Ureter (tissue), 1 donor: ENCODE results near the gene PDE4D. TPM values are rescaled to one million over a fixed set of nuclear protein-coding genes. Genes with fewer than 3 reads are reported as not detected.

Experiments
- DNase-seq: peaks from one replicate; pipeline ENCODE4 v3.0.0-alpha.2; 2020; ENCODE audit warnings: low spot score
- total RNA-seq: library from RNA; stranded (reverse); gene quantifications from one replicate; pipeline ENCODE4 v1.2.4, GENCODE V29; 2023
- donor health status: DM: yes; HTN: yes; CAD: no.

The PDE4D gene
- total RNA-seq, 1 donor from 2014 or later: 106 TPM

DNA sequence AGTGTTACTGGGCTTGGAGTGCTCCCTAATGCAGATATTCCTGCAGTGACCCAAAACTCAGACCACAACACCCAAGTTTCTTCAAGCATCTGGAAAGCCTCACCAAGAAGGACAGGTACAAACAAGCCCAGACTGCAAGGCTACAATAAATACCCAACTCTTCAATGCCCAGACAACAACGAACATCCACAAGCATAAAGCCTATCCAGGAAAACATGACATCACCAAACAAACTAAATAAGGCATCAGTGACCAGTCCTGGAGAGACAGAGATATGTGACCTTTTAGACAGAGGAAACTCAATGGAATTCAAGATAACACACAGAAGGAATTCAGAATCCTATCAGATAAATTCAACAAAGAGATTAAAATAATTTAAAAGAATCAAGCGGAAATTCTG is 605.6 kb downstream of the PDE4D start:
- DNase-seq: no peak

DNA sequence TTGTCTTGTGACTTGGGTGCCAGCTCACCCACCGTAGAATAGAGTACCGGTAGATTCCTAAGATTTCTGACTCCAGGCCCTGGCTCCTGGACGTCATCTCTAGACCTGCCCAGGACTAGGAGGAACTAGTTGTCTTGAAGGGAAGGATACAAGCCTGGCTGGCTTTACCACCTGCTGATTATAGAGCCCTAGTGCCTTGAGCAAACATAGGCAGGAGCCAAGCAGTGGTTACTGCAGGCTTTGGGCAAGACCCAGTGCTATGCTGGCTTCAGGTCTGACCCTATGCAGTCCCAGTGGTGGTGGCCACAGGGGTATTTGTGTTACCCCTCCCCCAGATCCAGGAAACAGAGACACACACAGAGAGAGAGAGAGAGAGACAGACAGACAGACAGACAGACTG is 606.2 kb downstream of the PDE4D start:
- DNase-seq: no peak

DNA sequence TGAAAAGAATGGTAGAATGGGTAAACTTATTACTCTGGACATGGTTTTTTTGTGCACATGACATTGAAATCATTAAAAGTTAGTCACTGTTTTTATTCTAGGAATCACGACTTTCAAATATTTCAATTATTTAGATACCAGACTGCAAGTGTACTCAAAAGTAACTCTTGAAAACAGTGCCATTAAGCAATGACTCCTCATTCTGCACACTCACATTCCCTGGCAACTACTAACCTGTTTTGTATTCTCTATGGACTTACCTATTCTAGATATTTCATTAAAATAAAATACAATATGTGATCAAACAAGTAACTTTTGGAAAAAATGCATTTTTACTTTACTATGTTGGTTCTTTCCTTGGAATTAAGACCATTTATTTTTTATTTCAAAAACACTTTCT is 607.0 kb downstream of the PDE4D start:
- DNase-seq: no peak

- no peak for DNase-seq
Measured at GRCh38 chr5:59285300-59286016, 608.1 kb downstream of the PDE4D start.

- DNase-seq: no peak
Measured at GRCh38 chr5:59282726-59283125, 610.8 kb downstream of the PDE4D start.

- DNase-seq: no peak
Measured at GRCh38 chr5:59279979-59280378, 613.5 kb downstream of the PDE4D start.

DNA sequence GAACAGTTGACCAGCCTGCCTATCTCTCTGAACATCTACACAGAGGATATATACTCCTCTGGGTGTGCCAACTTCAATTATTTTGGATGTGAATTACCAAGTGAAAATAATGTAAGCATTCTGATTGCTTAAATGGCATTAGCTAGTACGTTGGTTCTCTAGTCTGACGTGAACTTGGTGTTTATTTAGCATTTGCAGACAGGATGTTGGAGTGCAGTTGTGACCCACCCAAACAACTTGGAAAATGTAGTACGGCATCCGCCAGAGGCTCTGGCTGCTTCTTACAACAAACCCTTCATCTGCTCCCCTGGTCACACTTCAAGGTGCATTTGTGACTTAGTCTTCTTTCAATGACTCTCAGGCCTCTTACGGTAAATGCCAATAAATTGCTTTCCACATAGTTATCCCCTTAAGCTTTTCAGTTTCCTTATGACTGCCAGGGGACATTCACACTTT is 616.6 kb downstream of the PDE4D start:
- DNase-seq: no peak

DNA sequence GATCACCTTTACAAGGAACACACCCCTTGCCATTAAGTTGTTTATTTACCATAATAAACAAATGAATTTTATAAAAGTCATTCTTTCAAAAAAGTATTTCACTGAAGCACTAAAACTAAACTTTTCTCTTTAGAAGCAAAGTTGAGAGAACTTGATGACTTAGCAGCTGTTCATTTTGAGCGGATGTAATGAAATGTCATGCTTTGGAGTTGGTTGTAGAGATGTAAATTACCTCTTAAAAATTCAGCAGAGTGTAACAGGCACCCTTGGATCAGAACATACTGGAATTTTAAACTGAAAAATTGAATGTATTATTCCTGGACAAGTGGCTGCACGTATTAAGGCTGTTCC is 617.2 kb downstream of the PDE4D start:
- no peak for DNase-seq

- no peak for DNase-seq
Measured at GRCh38 chr5:59275510-59276324, 617.8 kb downstream of the PDE4D start.

DNA sequence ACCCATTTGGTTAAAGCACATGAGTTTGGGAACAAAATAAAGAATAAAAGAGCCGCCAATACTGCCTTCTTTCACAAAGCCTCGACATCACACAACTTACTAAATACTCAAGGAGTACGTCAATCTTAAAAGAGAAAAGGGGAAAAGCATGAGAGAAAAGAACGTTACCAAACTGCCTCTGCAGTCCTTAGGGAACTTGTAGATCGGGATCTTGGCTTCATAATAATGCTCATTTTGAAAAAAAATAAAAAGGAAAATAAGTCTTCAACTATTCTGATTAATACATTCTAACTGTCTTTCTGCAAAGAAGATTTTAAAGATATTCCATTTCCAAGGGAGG is 618.4 kb downstream of the PDE4D start:
- no peak for DNase-seq

- DNase-seq: no peak
Measured at GRCh38 chr5:59274106-59274636, 619.4 kb downstream of the PDE4D start.

- DNase-seq: no peak
Measured at GRCh38 chr5:59272809-59273427, 620.6 kb downstream of the PDE4D start.

DNA sequence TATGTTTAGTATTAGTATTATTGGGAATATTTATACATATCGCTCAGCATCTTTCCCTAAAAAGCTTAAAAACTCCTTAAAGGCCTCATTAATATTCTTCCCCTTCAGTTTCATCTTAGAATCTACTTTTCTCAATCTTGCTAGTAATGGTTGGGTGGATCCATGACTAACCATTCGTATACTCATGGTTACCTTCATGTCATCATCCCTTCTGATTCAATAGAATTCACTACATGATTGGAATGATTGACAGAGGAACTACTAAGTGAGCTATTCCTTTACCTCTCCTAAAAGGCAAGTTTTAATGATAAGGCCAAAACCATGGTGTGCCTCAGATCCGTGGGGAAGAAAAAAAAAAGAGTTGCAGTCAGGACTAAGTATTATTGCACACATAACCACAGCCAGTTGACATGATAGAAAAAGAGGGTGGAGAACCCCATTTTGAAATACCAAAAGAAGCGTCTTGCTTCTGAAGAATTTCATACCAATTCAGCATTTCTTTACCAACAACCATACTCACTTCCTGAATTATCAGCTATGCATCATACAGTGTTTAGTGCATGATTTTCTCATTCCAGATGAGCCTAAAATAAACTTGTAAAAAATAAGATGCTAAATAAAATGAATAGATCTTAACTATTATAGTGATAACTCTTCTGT is 624.6 kb downstream of the PDE4D start:
- DNase-seq: no peak

- DNase-seq: no peak
Measured at GRCh38 chr5:59267033-59267432, 626.5 kb downstream of the PDE4D start.

GRCh38 chr5:59266410-59266809 is 627.1 kb downstream of the PDE4D start:
- DNase-seq: no peak

DNA sequence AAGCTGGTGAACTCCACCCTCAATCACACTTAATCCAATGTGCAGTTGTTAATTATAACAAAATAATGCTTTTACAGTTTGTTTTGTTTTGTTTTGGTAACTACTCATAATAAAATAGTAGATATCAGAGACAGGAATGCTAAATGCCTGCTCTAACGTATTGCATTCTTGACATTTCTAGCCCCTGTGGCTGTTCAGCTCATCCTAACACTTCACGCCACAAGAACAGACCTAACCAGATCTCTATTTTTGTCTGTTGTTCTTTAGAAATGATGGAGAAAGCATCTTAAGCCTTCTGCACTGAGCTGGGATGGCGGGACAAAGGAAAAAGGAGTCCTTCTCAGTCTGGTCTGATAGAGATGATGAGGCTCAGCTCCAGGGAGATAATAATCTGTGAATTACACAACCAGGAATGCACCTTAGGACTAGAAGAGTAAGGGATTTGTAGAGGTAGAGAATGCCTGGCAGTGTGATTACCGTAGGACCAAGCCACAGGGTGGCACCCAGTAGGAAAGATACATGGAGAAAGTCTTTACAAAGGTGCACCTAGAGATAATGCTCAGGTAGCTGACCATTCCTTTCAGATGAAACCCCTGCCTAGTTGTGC is 628.8 kb downstream of the PDE4D start:
- no peak for DNase-seq

GRCh38 chr5:59264013-59264412 is 629.5 kb downstream of the PDE4D start:
- no peak for DNase-seq

DNA sequence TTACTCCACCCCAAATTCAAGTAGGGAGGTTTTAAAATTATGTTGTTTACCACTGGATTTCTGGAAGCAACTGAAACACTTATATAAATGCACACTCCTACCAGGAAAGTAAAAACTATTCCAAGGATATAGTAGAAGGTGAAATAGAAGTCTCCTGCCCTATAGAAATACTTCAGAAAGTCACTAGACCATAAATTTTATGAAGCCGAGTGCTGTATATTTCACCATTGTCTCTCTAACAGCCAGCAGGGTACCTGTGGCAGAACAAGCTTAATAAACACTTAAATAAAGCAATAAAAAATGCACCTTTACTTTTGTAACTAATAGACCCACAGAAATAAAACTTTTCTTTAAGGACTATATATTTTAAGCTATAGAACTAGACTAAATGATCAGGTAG is 631.6 kb downstream of the PDE4D start:
- DNase-seq: no peak

GRCh38 chr5:59260973-59261372 is 632.6 kb downstream of the PDE4D start:
- DNase-seq: no peak

- DNase-seq: no peak
Measured at GRCh38 chr5:59260200-59260599, 633.3 kb downstream of the PDE4D start.

GRCh38 chr5:59259237-59259636 is 634.3 kb downstream of the PDE4D start:
- DNase-seq: no peak
